Esophagus squamous epithelium (tissue), 5 donors: Measurements from ENCODE around the gene CEP170B. TPM values are rescaled to one million over a fixed set of nuclear protein-coding genes. Genes with fewer than 3 reads are reported as not detected.

ENCODE experiments used
- DNase-seq: peaks from one replicate; lab custom pipeline; 2025; lab: John Stamatoyannopoulos, UW
- H3K27ac ChIP-seq, 4 donors: fragments of 200-600 bp; sonication (generic); one replicate each; pipeline ENCODE4 v1.5.1; 2016 to 2019; ENCODE audit warnings: mild to moderate bottlenecking in 1 of 4
- H3K27me3 ChIP-seq, 4 donors: fragments of 200-600 bp; sonication (generic); 1 replicate in 3 of 4; 2 replicates in 1 of 4; pipeline versions ENCODE4 v1.5.1 to v1.6.0; 2017 to 2021; ENCODE audit warnings: antibody characterized with exemption in 1 of 4
- H3K36me3 ChIP-seq, 3 donors: fragments of 200-600 bp; sonication (generic); one replicate each; pipeline ENCODE4 v1.5.1; 2016 to 2019
- H3K4me1 ChIP-seq, 3 donors: fragments of 200-600 bp; sonication (generic); one replicate each; pipeline ENCODE4 v1.5.1; 2017 to 2019
- H3K4me3 ChIP-seq, 4 donors: fragments of 200-600 bp; sonication (generic); 1 replicate in 3 of 4; 2 replicates in 1 of 4; pipeline ENCODE4 v1.5.1; 2016 to 2019; ENCODE audit warnings: mild to moderate bottlenecking in 2 of 4, moderate library complexity in 1 of 4
- H3K9me3 ChIP-seq, 3 donors: fragments of 200-600 bp; sonication (generic); one replicate each; pipeline ENCODE4 v1.5.1; 2016 to 2019
- CTCF ChIP-seq, 6 experiments: fragments of 450-650 bp in 4 of 6; fragments of 200-600 bp in 2 of 6; sonication (generic) in 2 of 6; IDR thresholded peaks; one replicate each; pipeline ENCODE4 v1.5.1; 2016 to 2019; ENCODE audit warnings: antibody characterized with exemption in 6 of 6, mild to moderate bottlenecking in 4 of 6, moderate library complexity in 4 of 6
- POLR2A ChIP-seq, 4 donors: fragments of 450-650 bp; IDR thresholded peaks; one replicate each; pipeline ENCODE4 v1.6.1; 2017; ENCODE audit warnings: antibody characterized with exemption in 4 of 4, mild to moderate bottlenecking in 4 of 4, moderate library complexity in 3 of 4
- WGBS, 2 donors: methylation state at CpG; one replicate each; pipeline ENCODE4 v1.1.5; 2018; 5-methylcytosine and 5-hydroxymethylcytosine counted together
- intact Hi-C: fragments of 100-400 bp; cut with DNase I; formaldehyde crosslinking; loops from one replicate; pipeline ENCODE4 v1.15.0; 2022
- total RNA-seq, 4 donors: library from RNA; depleted of rRNA; stranded (reverse); fragments of >200 nt; gene quantifications; one replicate each; pipeline ENCODE4 v1.1.0, GENCODE V29; 2016
- donor health status: DM: yes; HTN: yes; CAD: no.

CEP170B gene
- total RNA-seq, 4 donors from 2014 or later, result 18.2 to 41.0 (median 30.6) TPM

GRCh38 chr14:104880584-104881210 is 15.6 kb downstream of the CEP170B start:
- no peaks in the 10 kb centered on the region for H3K27me3 ChIP-seq
- WGBS, 2 donors, result 62 to 79% methylated on average over 4 to 7 of the region's 7 CpGs
- intact Hi-C loops, result no loop called here
- no peak for TF ChIP-seq CTCF (IDR thresholded peaks at IDR 0.05)
- no peak for TF ChIP-seq POLR2A (IDR thresholded peaks at IDR 0.05)
- H3K4me3 ChIP-seq, result no peak overlapping the region
- peaks cover 0 to 27% (median 4%) of the 10 kb centered on the region in 3 donors for H3K4me1 ChIP-seq
- DNase-seq, result no peak
- H3K27ac ChIP-seq, result no peak overlapping the region
- H3K9me3 ChIP-seq, result no peaks in the 10 kb centered on the region
- H3K36me3 ChIP-seq, result peaks cover 19 to 88% (median 20%) of the 10 kb centered on the region in 3 donors

DNA sequence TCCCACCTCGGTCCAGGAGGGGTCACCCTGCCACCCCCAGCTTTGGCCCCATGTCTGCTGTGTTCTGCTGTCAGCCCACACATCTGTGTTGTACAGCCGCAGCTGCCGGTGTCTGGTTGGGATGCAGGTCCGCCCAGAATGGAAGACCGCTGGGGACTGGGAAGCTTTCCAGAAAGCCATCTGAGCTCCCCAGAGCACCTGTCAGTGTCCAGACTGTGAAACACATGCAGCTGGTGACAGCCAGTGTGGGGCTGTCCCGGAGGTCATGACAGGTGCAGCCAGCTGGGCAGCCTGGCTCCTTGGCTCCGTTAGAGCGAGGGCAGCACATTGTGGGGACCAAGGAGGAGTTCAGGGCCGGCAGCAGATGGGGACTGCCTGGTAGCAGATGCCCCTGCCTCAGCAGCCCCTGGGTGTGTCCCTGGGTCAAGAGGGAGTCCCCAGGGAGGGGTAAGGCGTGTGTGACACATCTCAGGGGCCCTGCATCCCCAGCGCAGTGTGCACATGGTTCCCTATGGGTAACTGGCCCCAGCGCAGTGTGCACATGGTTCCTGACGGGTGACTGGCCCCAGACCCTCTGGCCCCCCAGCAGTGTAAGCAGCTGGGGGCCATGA is 16.4 kb downstream of the CEP170B start:
- no peaks in the 10 kb centered on the region for H3K27me3 ChIP-seq
- DNase-seq, result no peak
- no peak overlapping the region for H3K4me3 ChIP-seq
- peaks cover 26 to 91% (median 26%) of the 10 kb centered on the region in 3 donors for H3K36me3 ChIP-seq
- TF ChIP-seq CTCF (IDR thresholded peaks at IDR 0.05), result no peak
- TF ChIP-seq POLR2A (IDR thresholded peaks at IDR 0.05), result no peak
- intact Hi-C loops, result no loop called here
- peaks cover 0 to 25% (median 4%) of the 10 kb centered on the region in 3 donors for H3K4me1 ChIP-seq
- 57 to 80% methylated on average over 1 to 5 of the region's 13 CpGs for WGBS, 2 donors
- peak overlapping the region in 3 of 4 donors; percentile 15 to 55 (median 15) for H3K27ac ChIP-seq
- no peaks in the 10 kb centered on the region for H3K9me3 ChIP-seq

DNA sequence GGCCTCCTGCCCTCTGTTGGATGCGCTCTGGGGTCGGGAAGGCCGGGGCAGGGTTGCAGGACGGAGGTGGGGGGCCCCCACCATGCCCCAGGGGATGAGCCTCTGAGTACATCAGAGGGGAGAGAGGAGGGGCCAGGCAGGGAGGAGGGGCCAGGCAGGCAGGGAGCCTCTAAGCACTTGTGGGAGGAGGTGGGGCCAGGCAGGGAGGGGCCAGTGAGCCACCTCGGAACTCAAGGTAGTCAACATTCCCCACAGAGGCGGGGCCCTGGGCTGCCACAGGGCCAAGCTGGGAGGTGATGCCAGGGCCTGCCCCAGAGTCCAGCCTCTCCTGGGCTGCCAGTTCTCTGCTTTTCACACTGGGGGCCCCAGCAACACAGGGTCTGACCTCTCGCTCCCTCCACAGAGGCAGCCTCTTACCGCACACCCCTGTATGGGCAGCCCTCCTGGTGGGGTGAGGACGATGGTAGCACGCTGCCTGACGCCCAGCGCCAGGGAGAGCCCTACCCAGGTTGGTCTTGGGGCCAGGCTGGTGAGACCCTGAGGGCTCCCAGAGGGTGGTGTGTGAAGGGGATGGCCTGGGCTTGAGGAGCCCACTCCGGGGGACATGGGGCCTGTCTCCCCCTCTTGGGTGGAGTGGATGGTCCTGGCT is 17.4 kb downstream of the CEP170B start:
- Histone ChIP-seq H3K27me3 (no peaks in the 10 kb centered on the region), H3K27ac (peak overlapping the region; percentile 9 to 64 (median 52))

GRCh38 chr14:104882991-104883660 is 18.1 kb downstream of the CEP170B start:
- TF ChIP-seq POLR2A (IDR thresholded peaks at IDR 0.05) (no peak), CTCF (IDR thresholded peaks at IDR 0.05) (no peak)
- DNase-seq, result no peak
- Histone ChIP-seq H3K9me3 (no peaks in the 10 kb centered on the region), H3K36me3 (peaks cover 40 to 92% (median 41%) of the 10 kb centered on the region in 3 donors), H3K27ac (peak overlapping the region in 3 of 4 donors; percentile 50 to 64 (median 55)), H3K27me3 (no peaks in the 10 kb centered on the region), H3K4me1 (peaks cover 0 to 21% (median 4%) of the 10 kb centered on the region in 3 donors), H3K4me3 (no peak overlapping the region)
- WGBS, 2 donors, result 80 to 97% methylated on average over 6 to 12 of the region's 38 CpGs
- intact Hi-C loops, result no loop called here

More for the DNA sequence above, 17.4 kb downstream of the CEP170B start:
- H3K4me1 ChIP-seq, result peaks cover 0 to 25% (median 4%) of the 10 kb centered on the region in 3 donors
- WGBS, 2 donors, result 38% methylated on average over 4 of the region's 13 CpGs; no CpG with 5 or more reads in 1 of the 2 donors
- no peak overlapping the region for H3K4me3 ChIP-seq
- TF ChIP-seq POLR2A (IDR thresholded peaks at IDR 0.05) (no peak), CTCF (IDR thresholded peaks at IDR 0.05) (no peak)
- no peak for DNase-seq
- H3K9me3 ChIP-seq, result no peaks in the 10 kb centered on the region
- peaks cover 36 to 92% (median 36%) of the 10 kb centered on the region in 3 donors for H3K36me3 ChIP-seq
- intact Hi-C loops, result no loop called here
